ENCODE data around the gene FIGNL1.

DNA sequence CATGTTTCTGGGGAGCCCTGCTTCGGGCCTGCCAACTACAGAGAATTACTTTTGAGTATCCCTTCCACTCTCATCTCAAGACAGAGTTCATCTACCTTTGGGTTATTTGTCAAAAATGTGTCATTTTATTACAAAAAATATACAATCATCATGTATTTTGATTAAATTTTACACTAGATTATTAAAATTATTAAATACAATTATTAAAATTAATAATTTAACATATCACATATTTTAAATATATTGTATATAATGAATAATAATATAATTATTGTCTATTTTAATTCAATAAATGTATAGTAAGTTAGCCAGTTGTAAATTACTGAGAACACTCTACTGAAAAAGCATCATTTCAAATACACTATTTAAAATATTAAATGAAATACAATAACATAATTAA is 50.9 kb downstream of the FIGNL1 start:
- TF ChIP-seq, protein P1, sequence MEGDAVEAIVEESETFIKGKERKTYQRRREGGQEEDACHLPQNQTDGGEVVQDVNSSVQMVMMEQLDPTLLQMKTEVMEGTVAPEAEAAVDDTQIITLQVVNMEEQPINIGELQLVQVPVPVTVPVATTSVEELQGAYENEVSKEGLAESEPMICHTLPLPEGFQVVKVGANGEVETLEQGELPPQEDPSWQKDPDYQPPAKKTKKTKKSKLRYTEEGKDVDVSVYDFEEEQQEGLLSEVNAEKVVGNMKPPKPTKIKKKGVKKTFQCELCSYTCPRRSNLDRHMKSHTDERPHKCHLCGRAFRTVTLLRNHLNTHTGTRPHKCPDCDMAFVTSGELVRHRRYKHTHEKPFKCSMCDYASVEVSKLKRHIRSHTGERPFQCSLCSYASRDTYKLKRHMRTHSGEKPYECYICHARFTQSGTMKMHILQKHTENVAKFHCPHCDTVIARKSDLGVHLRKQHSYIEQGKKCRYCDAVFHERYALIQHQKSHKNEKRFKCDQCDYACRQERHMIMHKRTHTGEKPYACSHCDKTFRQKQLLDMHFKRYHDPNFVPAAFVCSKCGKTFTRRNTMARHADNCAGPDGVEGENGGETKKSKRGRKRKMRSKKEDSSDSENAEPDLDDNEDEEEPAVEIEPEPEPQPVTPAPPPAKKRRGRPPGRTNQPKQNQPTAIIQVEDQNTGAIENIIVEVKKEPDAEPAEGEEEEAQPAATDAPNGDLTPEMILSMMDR (IDR thresholded peaks at IDR 0.05; ENCODE audit: insufficient read depth, low read depth, low read length): no peak
- TF ChIP-seq EZH2 (IDR thresholded peaks at IDR 0.05; ENCODE audit: insufficient read depth, low read length): no peak

All from astrocyte (in vitro differentiated cells and primary cell).